ENCODE results near the gene PPAT.
"Not testable (repeated sequence)": the region's sequence is repeated elsewhere in the genome, so short reads cannot be mapped to it uniquely, and the experiment has no call there.

The PPAT gene

GRCh38 chr4:56435140-56435926, at the start of gene PPAT:
TSS of gene PPAT (minus strand) at chr4:56435615. CDS start at chr4:56435477, 138 bp downstream.
- DNase-seq = peak; percentile 95 to 97

- no peak for DNase-seq
Observed at GRCh38 chr4:56480691-56481090, 45.3 kb upstream of the PPAT start.

- no peak for DNase-seq
Observed at GRCh38 chr4:56477192-56477702, 41.8 kb upstream of the PPAT start.

GRCh38 chr4:56475917-56476316, 40.5 kb upstream of the PPAT start:
- DNase-seq = no peak

- no peak for DNase-seq
Observed at GRCh38 chr4:56469489-56470210, 34.2 kb upstream of the PPAT start.

GRCh38 chr4:56468097-56468422, 32.6 kb upstream of the PPAT start:
- DNase-seq = no peak

- peak; percentile 47 to 85 for DNase-seq
Observed at GRCh38 chr4:56467284-56468096, 32.1 kb upstream of the PPAT start, which contains the start of gene SRP72. TSS of gene SRP72 (plus strand) at chr4:56467617. CDS start at chr4:56467636, 19 bp downstream.

- no peak for DNase-seq
Observed at GRCh38 chr4:56466910-56467283, 31.5 kb upstream of the PPAT start.

- not testable (repeated sequence) for DNase-seq
Observed at GRCh38 chr4:56466296-56466761, 30.9 kb upstream of the PPAT start.

GRCh38 chr4:56465599-56466295, 30.3 kb upstream of the PPAT start:
- DNase-seq = peak in 1 of 2 experiments; percentile 19

GRCh38 chr4:56464581-56464980, 29.2 kb upstream of the PPAT start:
- DNase-seq = no peak

- no peak for DNase-seq
Observed at GRCh38 chr4:56463711-56464110, 28.3 kb upstream of the PPAT start.

- no peak for DNase-seq
Observed at GRCh38 chr4:56462157-56462556, 26.7 kb upstream of the PPAT start.

GRCh38 chr4:56460085-56460484, 24.7 kb upstream of the PPAT start:
- DNase-seq = no peak

GRCh38 chr4:56450342-56450741, 14.9 kb upstream of the PPAT start:
- no peak for DNase-seq

- DNase-seq = not testable (repeated sequence)
Observed at GRCh38 chr4:56449475-56449874, 14.1 kb upstream of the PPAT start.

- DNase-seq = no peak
Observed at GRCh38 chr4:56448301-56448700, 12.9 kb upstream of the PPAT start.

GRCh38 chr4:56445699-56446098, 10.3 kb upstream of the PPAT start:
- DNase-seq = no peak

GRCh38 chr4:56444719-56445118, 9.3 kb upstream of the PPAT start:
- DNase-seq = no peak

GRCh38 chr4:56440983-56441382, 5.6 kb upstream of the PPAT start:
- no peak for DNase-seq

- DNase-seq = no peak
Observed at GRCh38 chr4:56438766-56439165, 3.4 kb upstream of the PPAT start.

- DNase-seq = peak; percentile 11 to 51
Observed at GRCh38 chr4:56434599-56435139, 746 bp downstream of the PPAT start.

All from NCI-H446 (cell line).